ENCODE data around the gene SAG.

GRCh38 chr2:233338812-233339368 is 31.3 kb downstream of the SAG start:
- TF ChIP-seq EZH2 (optimal IDR thresholded peaks at IDR 0.05; ENCODE audit: low read depth, low read length) (no peak), CTCF (IDR thresholded peaks at IDR 0.05; ENCODE audit: low read length) (no peak)

Measured in MM.1S (cell line).